GM12891 (cell line): ENCODE measurements around the gene C1orf35.

ENCODE experiments used
- POLR2A ChIP-seq: IDR thresholded peaks from 2 replicates; pipeline ENCODE4 v1.6.1; 2011; ENCODE audit warnings: low read depth, low read length, control low read depth
- POLR2AphosphoS5 ChIP-seq: IDR thresholded peaks from 2 replicates; pipeline ENCODE4 v1.6.1; 2011; ENCODE audit warnings: low read depth, low read length, control low read depth
- POU2F2 ChIP-seq: IDR thresholded peaks from 2 replicates; pipeline ENCODE4 v1.6.1; 2011; ENCODE audit warnings: low read depth, mild to moderate bottlenecking, control low read depth, low read length, moderate library complexity
- TAF1 ChIP-seq: IDR thresholded peaks from 2 replicates; pipeline ENCODE4 v1.6.1; 2011; ENCODE audit warnings: low read depth, low read length, control low read depth

DNA sequence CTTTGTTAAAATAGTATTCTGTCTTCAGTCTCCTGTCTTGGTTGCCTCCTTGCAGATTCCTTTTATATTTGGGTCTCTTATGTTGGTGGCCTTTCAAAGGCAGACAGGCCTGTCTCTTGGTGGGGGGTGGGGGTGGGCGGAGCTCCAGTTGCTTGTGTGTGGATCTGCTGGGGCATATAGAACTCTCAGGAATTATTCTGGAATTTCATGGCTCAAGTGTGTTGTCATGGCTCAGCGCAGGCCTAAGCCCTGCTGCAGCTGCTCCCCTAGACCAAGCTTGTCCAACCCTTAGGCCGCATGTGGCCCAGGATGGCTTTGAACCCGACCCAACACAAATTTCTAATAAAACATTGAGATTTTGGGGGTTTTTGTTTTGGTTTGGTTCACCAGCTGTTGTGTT is 8.0 kb downstream of the C1orf35 start:
- TF ChIP-seq POLR2A (no peak), POLR2AphosphoS5 (no peak), TAF1 (no peak), POU2F2 (no peak)
